ENCODE measurements around the gene METRNL.

Gene METRNL

GRCh38 chr17:83081684-83082201 lies 2.3 kb downstream of the METRNL start:
- DNase-seq: no peak

GRCh38 chr17:83082424-83082823 lies 3.0 kb downstream of the METRNL start:
- no peak for DNase-seq

GRCh38 chr17:83082909-83083367 lies 3.5 kb downstream of the METRNL start:
- no peak for DNase-seq

DNA sequence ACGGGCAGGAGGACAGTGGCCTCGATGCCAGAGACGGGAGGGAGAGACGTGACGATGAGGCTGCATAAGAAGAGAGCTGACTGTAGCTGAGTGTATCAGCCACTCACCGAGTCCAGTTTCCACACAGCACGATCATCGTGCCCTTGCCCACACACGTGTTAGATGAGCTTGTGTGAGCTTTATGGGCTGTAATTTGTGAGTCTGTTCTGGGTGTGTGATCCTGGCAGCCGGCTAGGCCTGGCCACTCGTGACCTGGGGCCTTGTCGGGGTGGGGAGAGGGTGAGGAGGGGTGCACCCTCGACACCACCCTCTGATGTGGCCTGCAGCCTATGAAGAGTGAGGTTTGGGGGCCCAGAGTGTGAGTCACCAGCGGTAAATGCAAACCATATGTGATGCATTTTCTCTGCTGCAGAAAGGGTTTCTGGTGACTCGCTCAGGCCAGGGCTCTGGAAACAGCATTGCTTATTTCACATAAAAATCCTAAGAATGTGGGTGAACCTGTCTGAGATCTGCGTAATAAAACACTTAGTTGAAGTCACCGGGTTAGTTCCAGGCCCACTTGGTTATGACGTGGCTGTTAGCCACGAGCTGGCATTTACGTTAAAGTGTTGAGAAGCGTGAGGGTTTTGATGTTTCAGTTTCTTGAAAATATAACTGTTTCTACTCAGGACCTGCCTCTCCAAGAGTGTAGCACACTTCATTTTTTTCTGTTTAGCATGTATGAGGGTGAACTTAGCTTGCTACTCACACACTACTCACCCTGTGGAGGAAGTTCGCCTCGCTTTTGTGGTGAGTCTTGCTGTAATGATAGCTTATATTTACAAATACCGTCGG lies 4.2 kb downstream of the METRNL start:
- no peak for DNase-seq

DNA sequence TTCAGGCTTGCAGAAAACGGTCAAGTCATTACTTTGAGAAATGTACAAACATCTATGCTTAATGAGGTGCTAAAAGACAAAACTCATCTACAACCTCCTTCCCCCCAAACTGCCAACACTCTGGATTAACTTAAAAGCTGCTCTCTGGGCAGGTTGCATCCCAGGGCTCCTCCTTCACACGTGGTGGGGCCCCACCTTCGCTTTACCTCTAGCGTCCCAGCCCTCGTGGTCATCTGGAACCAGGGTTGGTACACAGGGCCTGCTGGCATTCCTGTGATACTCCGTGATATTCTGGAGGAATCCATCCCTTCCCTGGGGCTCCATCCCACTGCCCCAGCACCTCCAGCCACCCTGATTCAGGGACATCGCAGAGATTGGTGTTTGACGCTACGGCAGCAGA lies 4.8 kb downstream of the METRNL start:
- DNase-seq: no peak

GRCh38 chr17:83084621-83085056 lies 5.2 kb downstream of the METRNL start:
- peak; percentile 26 for DNase-seq

DNA sequence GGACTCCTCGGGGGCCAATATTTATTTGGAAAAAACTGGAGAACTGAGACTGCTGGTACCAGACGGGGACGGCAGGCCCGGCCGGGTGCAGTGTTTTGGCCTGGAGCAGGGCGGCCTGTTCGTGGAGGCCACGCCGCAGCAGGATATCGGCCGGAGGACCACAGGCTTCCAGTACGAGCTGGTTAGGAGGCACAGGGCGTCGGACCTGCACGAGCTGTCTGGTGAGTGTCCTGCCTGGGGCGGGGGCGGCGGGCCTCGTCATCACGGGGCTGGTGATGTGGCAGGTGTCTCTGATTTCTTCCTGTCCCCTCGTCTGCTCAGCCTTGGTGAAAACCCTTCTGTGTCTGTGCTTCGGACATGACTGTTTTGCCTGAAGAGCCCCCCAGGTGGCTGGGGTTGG lies 5.7 kb downstream of the METRNL start:
- no peak for DNase-seq

- no peak for DNase-seq
These were observed 6.3 kb downstream of the METRNL start for GRCh38 chr17:83085526-83086198.

DNA sequence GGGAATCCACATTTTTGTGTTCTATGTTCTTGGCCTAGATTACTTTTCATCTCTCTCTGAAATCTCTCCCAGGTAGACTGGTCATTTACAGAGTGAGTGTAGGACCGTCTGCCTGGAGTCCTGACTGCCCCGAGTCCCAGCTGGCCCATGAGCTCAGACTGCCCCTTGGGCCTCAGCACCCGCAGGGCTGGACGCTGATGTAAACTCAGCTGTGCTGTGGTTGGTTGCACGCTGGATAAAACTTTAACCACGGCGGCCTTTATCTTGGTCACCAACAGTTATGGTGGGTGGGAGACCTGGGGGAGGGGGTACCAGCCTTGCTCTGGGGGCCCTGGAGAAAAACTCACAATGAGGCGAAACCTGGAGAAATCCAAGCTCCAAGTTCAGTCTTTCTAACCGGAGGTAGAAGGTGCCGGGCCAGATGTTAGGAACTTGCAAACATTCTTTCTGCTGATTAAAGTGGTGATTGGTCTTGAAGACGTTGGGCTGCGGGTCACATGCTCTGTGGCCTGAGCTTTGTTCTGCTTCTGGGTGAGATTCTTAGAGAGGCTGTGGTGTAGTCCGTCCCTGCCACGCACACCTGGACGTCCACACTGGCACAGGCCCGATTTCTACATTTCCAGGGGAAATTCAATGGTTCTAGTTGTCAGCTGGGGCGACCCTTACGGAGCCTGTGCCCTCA lies 6.9 kb downstream of the METRNL start:
- DNase-seq: no peak

DNA sequence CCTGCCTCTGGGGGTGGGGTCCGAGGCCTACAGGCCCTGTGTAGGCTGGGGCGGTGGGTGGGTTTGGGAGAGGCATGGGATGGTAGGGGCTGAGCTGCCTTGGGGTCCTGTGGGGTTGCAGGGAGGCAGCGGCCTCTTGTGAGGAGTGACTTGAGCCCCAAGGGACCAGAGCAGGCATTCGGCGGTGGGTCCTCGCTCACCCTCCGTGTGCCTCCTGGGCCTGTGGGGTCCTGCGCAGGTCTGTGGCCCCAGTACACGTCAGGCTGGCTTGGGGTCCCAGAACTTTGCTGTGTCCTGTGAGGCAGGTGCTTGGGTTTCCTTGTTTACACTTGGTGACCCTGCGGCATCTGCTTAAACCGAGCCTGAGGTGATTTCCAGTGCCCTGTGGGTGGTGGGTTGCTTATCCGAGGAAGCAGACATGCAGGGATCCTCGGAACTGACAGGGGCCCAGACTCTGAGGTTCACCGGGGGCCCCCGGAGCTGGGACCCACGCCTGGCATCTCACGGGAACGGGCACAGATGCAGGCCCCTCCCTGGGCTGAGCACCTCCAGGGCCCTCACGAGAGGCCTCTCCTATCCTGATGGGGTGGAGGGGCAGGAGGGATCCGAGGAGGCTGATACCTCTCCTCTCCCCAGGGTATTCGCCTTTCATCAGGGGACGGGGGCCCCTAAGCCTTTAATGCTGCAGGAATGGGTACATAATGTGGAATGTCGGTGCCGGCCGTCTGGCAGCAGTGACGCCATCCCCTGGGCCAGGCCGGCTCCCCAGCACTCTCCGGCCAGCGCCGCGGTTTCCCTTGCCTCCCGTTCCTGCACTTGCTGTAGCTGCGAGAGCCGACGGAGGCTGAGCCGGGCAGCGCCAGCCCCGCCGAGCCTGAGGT lies 7.7 kb downstream of the METRNL start:
- no peak for DNase-seq

DNA sequence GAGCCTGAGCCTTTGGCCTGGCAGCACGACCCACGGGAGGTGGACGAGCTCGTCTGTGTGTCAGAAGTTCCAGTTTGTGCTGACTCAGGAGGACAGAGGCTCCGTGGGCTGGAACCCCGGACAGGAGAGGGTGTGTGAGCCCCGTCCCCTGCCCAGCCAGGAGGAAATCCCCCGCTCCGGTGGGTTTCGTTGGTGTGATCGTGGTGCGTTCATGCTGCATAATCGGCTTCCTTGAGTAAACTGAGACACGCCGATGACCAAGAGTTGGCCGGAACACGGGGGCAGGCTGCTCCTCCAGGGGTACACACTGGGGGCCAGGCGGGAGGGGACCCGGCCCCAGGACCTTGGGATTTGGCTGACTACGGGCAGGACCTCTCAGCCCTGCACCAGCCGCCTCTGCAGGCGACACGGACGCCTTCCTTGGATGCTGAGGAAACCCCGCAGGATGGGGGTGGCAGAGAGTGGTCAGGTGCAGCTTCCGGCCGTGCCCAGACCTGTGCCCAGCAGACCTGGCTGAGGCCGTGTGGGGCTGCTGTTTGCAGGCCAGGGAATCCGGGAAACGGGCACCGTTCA lies 8.5 kb downstream of the METRNL start:
- no peak for DNase-seq

DNA sequence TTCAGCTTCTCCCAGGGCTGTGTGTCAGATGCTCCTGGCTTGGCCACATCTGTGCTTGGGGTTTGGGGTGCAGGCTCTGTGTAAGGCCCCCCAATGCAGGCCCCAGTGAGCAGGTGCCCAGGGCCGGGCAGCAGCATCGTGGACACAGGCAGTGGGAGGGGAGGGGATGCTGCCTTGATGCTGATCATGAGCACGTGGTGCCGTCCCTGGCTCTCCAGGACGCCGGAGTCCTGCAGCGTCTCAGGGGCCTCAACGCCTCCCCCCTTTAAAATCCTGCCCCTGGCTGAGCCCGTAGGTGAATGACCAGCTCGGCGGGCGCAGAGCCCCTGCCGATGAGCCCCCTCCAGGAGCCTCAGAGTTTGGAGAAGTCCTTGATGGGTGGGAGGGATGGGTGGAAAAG lies 9.0 kb downstream of the METRNL start:
- DNase-seq: no peak

- no peak for DNase-seq
These were observed 9.5 kb downstream of the METRNL start for GRCh38 chr17:83088909-83089308.

DNA sequence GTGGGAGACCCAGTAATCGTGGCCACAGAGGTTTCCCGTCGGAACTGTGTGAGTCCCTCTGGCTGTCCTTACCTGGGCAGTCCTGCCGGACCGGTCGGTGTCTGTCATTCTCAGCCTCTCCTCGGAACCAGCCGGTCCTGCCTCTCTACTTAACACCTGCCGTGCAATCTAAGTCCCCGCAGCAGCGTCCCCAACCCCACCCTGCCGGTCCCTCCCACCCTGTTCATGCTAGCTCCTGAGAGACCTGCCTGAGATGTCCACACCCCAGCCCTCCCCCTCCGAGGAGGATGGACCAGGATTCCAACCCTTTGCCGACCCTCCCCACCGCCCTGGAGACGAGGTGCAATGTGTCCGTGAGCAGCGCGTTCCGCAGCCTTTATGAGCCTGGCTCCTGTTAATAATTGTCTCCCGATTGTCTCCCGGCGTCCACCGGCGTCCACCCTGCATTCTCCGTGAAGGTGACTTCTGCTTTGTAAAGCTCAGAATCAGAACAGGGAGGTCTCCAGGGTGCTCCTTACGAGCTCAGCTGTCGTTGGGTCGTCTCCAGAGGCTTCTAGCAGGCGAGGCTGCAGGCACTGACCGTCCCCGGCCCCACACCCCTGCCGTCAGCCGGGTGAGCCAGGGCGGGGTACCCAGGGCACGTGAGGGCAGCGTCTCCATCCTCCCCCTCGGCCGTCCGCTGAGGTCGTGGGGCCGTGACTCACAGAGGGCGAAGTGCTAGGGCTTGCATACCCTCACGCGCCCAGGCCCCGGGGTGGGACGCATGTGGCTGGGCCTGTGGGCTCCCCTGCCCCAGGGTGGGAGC lies 10.1 kb downstream of the METRNL start:
- DNase-seq: no peak

DNA sequence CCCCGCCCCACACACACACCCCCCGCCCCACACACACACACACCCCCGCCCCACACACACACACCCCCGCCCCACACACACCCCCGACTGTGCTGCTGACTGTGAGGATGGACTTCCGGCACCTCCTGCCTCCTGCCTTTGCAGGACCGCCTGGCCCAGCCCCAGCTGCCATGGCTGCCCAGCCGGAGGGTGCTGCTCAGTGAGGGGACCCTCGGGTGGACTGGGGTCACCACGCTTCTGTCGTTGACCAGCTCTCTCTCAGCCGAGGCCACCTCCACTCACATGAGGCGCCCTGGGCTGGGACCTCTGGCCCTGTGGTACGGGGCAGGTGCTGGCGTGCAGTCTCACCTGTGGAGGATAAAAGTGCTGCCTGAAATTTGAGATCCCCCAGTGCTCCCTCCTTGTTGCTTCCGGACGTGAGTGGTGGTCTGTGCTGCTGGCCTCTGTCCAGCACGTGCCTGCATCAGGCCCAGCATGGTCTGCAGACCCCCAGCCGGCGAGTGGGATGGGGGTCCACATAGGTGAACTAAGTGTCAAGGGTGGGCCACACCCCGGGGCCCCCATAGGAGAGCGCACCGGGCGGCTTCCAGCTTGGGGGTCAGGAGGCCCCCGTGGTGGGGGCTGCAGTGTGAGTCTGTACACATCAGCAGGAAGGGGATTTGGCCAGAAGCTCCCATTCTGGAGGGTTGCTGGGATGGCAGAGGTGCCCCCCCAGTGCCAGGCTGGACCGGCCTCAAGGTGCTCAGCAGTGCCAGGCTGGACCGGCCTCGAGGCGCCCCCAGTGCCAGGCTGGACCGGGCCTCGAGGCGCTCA lies 11.2 kb downstream of the METRNL start:
- DNase-seq: no peak

DNA sequence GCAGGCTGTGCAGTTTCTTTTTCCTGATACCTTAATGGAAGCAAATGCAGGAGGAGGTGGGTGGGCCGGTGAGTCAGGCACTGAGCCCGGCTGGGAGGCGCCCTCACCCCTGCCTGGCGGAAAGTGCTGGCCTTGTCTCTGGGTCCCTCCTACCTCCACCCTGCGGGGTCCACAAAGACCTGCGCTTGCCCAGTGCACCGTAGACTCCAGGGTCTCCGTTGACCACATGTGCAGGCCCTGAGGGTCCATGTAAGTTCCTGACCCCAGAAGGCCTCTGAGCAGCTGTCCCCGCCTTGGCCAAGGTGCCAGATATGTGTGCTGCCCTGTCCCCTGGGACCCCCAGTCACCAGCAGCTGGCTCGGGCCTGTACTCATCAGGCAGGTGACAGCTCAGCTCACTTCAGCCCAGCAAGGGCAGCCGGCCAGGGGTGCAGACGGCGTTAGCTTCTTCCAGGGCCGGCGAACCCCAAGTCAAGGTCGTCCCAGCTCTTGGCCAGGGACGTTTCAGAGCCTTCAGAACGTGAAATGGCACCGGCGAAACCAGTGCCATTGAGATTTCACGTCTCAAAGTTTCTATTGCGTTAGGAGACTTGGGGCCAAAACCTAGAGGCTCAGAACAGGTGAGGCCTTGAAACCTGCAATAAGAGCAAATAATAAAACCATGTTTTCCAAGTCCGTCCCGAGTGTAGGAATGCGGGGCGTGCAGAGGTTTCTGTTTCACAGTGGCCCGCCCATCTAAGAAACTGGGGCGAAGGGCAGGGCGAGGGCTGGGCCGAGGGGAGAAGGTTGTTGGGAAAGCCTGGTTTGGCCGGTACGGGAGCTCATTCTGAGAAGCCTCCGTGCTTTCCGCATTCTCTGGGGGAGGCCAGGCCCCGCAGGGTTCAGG lies 12.1 kb downstream of the METRNL start:
- DNase-seq: no peak

- no peak for DNase-seq
These were observed 12.8 kb downstream of the METRNL start for GRCh38 chr17:83092186-83092585.

DNA sequence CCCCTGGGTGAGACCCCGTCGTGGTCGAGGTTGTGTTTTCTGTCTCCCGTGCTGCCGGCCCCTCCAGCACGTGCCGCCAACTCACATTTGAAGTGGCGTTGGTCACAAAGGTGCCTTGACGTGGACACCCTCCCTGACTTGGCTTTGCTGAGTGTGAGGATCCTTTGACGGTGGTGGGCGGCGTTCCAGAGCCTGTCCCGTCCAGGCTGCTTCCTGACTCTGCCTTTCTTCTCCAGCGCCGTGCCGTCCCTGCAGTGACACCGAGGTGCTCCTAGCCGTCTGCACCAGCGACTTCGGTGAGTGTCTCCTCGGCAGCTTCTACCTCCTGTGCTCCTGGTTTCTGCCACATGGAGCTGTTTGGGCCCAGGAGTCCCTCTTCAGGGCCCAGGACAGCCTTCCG lies 13.5 kb downstream of the METRNL start:
- DNase-seq: no peak

DNA sequence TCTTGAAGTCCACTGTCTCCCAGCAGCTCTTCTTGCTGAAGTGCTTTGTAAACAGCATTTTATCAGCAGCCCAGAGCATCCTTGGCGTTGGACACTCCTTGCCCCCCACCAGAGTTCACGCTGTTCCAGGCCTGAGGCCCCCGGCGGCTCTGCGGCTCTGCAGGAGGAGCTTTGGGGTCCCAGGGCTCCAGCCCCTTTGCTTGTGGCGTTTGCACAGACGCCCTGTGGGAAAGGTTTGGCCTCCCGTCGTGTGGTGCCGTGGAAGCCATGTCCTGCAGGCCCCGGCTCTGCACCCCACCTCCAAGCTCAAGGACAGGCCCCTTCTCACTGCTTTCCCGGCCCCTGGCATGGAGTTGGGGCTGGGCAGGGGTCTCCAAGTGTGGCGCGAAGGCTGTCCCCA lies 14.1 kb downstream of the METRNL start:
- no peak for DNase-seq
